Stomach (tissue), 4 donors: ENCODE results near the gene ALG2.
"Not testable (repeated sequence)": the region's sequence is repeated elsewhere in the genome, so short reads cannot be mapped to it uniquely, and the experiment has no call there.

ENCODE experiments used
- POLR2A ChIP-seq, 4 donors: fragments of 450-650 bp; IDR thresholded peaks; one replicate each; pipeline ENCODE4 v1.6.1; 2016; ENCODE audit warnings: antibody characterized with exemption in 4 of 4, control low read depth in 2 of 4, mild to moderate bottlenecking in 1 of 4, moderate library complexity in 1 of 4
- TF ChIP-seq, protein P1 (sequence below), 7 experiments: fragments of 450-650 bp in 4 of 7; fragments of 200-600 bp in 3 of 7; sonication (generic) in 3 of 7; IDR thresholded peaks; one replicate each; pipeline ENCODE4 v1.5.1; 2016 to 2019; ENCODE audit warnings: antibody characterized with exemption in 7 of 7, control low read depth in 2 of 7, mild to moderate bottlenecking in 1 of 7

DNA sequence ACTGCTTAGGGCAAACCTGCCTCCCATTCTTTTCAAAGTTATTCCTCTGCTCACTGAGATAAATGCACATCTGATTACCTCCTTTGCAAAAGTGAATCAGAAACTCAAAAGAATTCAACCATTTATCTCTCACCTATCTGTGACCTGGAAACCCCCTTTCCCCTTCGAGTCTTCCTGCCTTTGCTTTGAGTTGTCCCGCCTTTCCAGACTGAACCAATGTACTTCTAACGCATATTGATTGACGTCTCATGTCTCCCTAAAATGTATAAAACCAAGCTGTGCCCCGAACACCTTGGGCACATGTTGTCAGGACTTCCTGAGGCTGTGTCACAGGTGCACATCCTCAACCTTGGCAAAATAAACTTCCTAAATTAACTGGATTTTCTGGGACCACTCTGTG is 25.3 kb downstream of the ALG2 start:
- TF ChIP-seq, protein P1, sequence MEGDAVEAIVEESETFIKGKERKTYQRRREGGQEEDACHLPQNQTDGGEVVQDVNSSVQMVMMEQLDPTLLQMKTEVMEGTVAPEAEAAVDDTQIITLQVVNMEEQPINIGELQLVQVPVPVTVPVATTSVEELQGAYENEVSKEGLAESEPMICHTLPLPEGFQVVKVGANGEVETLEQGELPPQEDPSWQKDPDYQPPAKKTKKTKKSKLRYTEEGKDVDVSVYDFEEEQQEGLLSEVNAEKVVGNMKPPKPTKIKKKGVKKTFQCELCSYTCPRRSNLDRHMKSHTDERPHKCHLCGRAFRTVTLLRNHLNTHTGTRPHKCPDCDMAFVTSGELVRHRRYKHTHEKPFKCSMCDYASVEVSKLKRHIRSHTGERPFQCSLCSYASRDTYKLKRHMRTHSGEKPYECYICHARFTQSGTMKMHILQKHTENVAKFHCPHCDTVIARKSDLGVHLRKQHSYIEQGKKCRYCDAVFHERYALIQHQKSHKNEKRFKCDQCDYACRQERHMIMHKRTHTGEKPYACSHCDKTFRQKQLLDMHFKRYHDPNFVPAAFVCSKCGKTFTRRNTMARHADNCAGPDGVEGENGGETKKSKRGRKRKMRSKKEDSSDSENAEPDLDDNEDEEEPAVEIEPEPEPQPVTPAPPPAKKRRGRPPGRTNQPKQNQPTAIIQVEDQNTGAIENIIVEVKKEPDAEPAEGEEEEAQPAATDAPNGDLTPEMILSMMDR (IDR thresholded peaks at IDR 0.05) = not testable (repeated sequence)
- not testable (repeated sequence) for TF ChIP-seq POLR2A (IDR thresholded peaks at IDR 0.05)
